SH-SY5Y (cell line): ENCODE data around the gene MAJIN.

Experiments used
- GATA2 ChIP-seq: IDR thresholded peaks from 2 replicates; pipeline ENCODE4 v1.6.1; 2011; ENCODE audit warnings: mild to moderate bottlenecking, low read depth, low read length
- GATA3 ChIP-seq: IDR thresholded peaks from 2 replicates; pipeline ENCODE4 v1.6.1; 2011; ENCODE audit warnings: low read depth, mild to moderate bottlenecking, low read length, moderate library complexity

DNA sequence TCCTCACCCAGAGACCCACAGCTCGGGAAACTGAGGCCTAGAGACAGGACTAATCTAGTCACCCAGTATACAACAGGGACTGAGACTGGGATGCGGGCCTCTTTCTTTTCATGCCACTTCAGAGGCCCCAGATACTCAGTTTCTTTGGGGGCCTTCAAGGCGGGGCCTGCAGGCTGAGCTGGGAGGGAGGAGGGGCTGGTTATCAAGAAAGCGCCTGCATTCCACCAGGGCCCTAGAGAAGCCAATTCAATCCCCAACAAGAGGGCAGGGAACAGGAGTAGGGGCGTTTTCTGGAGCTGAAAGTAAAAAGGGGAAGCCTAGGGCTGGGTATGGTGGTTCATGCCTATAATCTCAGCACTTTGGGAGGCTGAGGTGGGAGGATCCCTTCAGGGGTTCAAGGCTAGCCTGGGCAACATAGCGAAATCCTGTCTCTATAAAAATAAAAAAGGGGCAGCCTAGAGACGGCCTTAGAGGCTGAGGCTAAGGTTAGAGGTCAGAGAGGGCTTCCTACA is 56.5 kb downstream of the MAJIN start:
- TF ChIP-seq GATA3 = no peak
- TF ChIP-seq GATA2 = no peak
